Stimulated activated CD8-positive, alpha-beta memory T cell treated with anti-CD3 and anti-CD28 coated beads, Interleukin-15, amount 100 ng/mL, for 24 hours (primary cell): Measurements from ENCODE around the gene HDAC10.

ENCODE experiments used
- DNase-seq: peaks from one replicate; pipeline ENCODE4 v3.0.0-alpha.2; 2020; ENCODE audit warnings: low read depth

The HDAC10 gene

GRCh38 chr22:50250555-50251476, at the start of gene HDAC10:
HDAC10 (minus strand) TSS chr22:50251265; CDS start chr22:50251032, 233 bp downstream.
- DNase-seq: peak; percentile 48

GRCh38 chr22:50300620-50301257, 49.7 kb upstream of the HDAC10 start:
- DNase-seq: no peak

- no peak for DNase-seq
Measured at GRCh38 chr22:50299785-50300619, 48.9 kb upstream of the HDAC10 start.

GRCh38 chr22:50298937-50299784, 48.1 kb upstream of the HDAC10 start:
- no peak for DNase-seq

GRCh38 chr22:50298266-50298637, 47.2 kb upstream of the HDAC10 start:
- no peak for DNase-seq

- no peak for DNase-seq
Measured at GRCh38 chr22:50297510-50298265, 46.6 kb upstream of the HDAC10 start.

GRCh38 chr22:50296658-50297490, 45.8 kb upstream of the HDAC10 start:
- no peak for DNase-seq

GRCh38 chr22:50294319-50294656, 43.2 kb upstream of the HDAC10 start:
- no peak for DNase-seq

GRCh38 chr22:50293441-50294318, 42.6 kb upstream of the HDAC10 start:
- no peak for DNase-seq

GRCh38 chr22:50292643-50293440, 41.8 kb upstream of the HDAC10 start:
- DNase-seq: no peak

- no peak for DNase-seq
Measured at GRCh38 chr22:50289942-50290630, 39.0 kb upstream of the HDAC10 start.

- no peak for DNase-seq
Measured at GRCh38 chr22:50289151-50289941, 38.3 kb upstream of the HDAC10 start.

- no peak for DNase-seq
Measured at GRCh38 chr22:50287731-50288130, 36.7 kb upstream of the HDAC10 start.

- DNase-seq: no peak
Measured at GRCh38 chr22:50286701-50287318, 35.7 kb upstream of the HDAC10 start.

GRCh38 chr22:50286275-50286674, 35.2 kb upstream of the HDAC10 start:
- no peak for DNase-seq

- DNase-seq: no peak
Measured at GRCh38 chr22:50285568-50286229, 34.6 kb upstream of the HDAC10 start.
